Endothelial cell of umbilical vein (primary cell): ENCODE measurements around the gene IKZF4. TPM values are rescaled to one million over a fixed set of nuclear protein-coding genes. Genes with fewer than 3 reads are reported as not detected.
A peak's percentile ranks its signal among the peaks of the same experiment; 100 is the strongest.

Experiments
- BruUV-seq: library from RNA; stranded (reverse); fragments of 400-500 nt; replicated peaks from 2 replicates; lab custom pipeline; 2021; lab: Mats Ljungman, UMichigan
- CTCF ChIA-PET: fragments of 300-600, 350-600 bp; sonication (Branson Sonifier 250); formaldehyde crosslinking; loops from one replicate; lab custom pipeline; 2021; ENCODE audit warnings: antibody characterized with exemption, inconsistent platforms; lab: Charles Lee
- POLR2A ChIA-PET: fragments of 300-600, 350-600 bp; sonication (Branson Sonifier 250); formaldehyde crosslinking; loops from one replicate; lab custom pipeline; 2021; ENCODE audit warnings: antibody characterized with exemption, inconsistent platforms; lab: Charles Lee
- DNase-seq: peaks from one replicate; pipeline ENCODE4 v3.0.0-alpha.2; 2011; ENCODE audit warnings: low read depth, low spot score
- FAIRE-seq: peaks from 2 replicates; lab custom pipeline; 2011; peaks lifted over from hg19 to GRCh38; lab: Jason Lieb, UNC
- H2AFZ ChIP-seq: 2 replicates; pipeline ENCODE4 v1.6.0; 2012; ENCODE audit warnings: low read depth, low read length, control low read depth, inconsistent platforms
- H3K27ac ChIP-seq: 2 replicates; pipeline ENCODE4 v1.5.1; 2011; ENCODE audit warnings: low read depth, mild to moderate bottlenecking, control low read depth, low read length, moderate library complexity; ENCODE audit not compliant: insufficient read depth
- H3K27me3 ChIP-seq, 2 experiments: 2 replicates each; pipeline versions ENCODE4 v1.6.0 to v1.6.1; 2011; ENCODE audit warnings: low read length in 2 of 2, mixed read lengths in 1 of 2; ENCODE audit not compliant: control insufficient read depth in 2 of 2, insufficient read depth in 2 of 2
- H3K36me3 ChIP-seq, 2 experiments: 2 replicates in 1 of 2; 3 replicates in 1 of 2; pipeline ENCODE4 v1.5.1; 2011; ENCODE audit warnings: low read length in 2 of 2, mild to moderate bottlenecking in 1 of 2, moderate library complexity in 1 of 2; ENCODE audit not compliant: control insufficient read depth in 2 of 2, insufficient read depth in 2 of 2; ENCODE audit errors: extremely low read depth in 1 of 2
- H3K4me1 ChIP-seq: 3 replicates; pipeline ENCODE4 v1.5.1; 2011; ENCODE audit warnings: mild to moderate bottlenecking, low read length; ENCODE audit not compliant: control insufficient read depth, insufficient read depth; ENCODE audit errors: extremely low read depth
- H3K4me2 ChIP-seq: 2 replicates; pipeline ENCODE4 v1.6.1; 2011; ENCODE audit warnings: low read length, control low read depth, mixed read lengths; ENCODE audit not compliant: insufficient read depth
- H3K4me3 ChIP-seq, 3 experiments: fragments of 200-600 bp in 1 of 3; sonication (generic), shearing (Covaris generic) in 1 of 3; replicated peaks in 1 of 3; 2 replicates each; pipeline ENCODE4 v1.5.1; 2011 to 2016; ENCODE audit warnings: control low read depth in 3 of 3, low read length in 3 of 3, mild to moderate bottlenecking in 2 of 3, inconsistent platforms in 1 of 3, low read depth in 1 of 3, moderate library complexity in 1 of 3; ENCODE audit not compliant: insufficient read depth in 1 of 3
- H3K79me2 ChIP-seq: 2 replicates; pipeline ENCODE4 v1.6.0; 2012; ENCODE audit warnings: low read length, inconsistent platforms; ENCODE audit not compliant: control insufficient read depth, insufficient read depth
- H3K9ac ChIP-seq: replicated peaks from 2 replicates; pipeline ENCODE3; 2011; ENCODE audit warnings: low read length, control low read depth; ENCODE audit not compliant: insufficient read depth; ENCODE audit errors: extremely low read depth
- H3K9me1 ChIP-seq: replicated peaks from 3 replicates; pipeline ENCODE4 v1.6.0; 2011; ENCODE audit warnings: mild to moderate bottlenecking, low read length; ENCODE audit not compliant: control insufficient read depth, insufficient read depth; ENCODE audit errors: extremely low read depth
- H3K9me3 ChIP-seq: replicated peaks from 2 replicates; pipeline ENCODE4 v1.5.1; 2012; ENCODE audit warnings: low read length, inconsistent platforms; ENCODE audit not compliant: control insufficient read depth, insufficient read depth
- H4K20me1 ChIP-seq: replicated peaks from 2 replicates; pipeline ENCODE3; 2011; ENCODE audit warnings: mild to moderate bottlenecking, low read length; ENCODE audit not compliant: control insufficient read depth, insufficient read depth; ENCODE audit errors: extremely low read depth
- CTCF ChIP-seq, 2 donors: IDR thresholded peaks; 1 replicate in 1 of 2; 2 replicates in 1 of 2; pipeline ENCODE4 v1.5.1; 2011; ENCODE audit warnings: low read length in 2 of 2, mild to moderate bottlenecking in 2 of 2, moderate library complexity in 2 of 2, control low read depth in 1 of 2, inconsistent platforms in 1 of 2, low read depth in 1 of 2; ENCODE audit not compliant: insufficient read depth in 1 of 2; ENCODE audit errors: extremely low read depth in 1 of 2
- EZH2 ChIP-seq: IDR thresholded peaks from 2 replicates; pipeline ENCODE4 v1.6.1; 2012; ENCODE audit warnings: borderline replicate concordance, low read depth, mild to moderate bottlenecking, moderate library complexity, low read length, inconsistent platforms; ENCODE audit not compliant: severe bottlenecking
- FOS ChIP-seq: IDR thresholded peaks from 2 replicates; pipeline ENCODE4 v1.6.1; 2011; ENCODE audit warnings: mild to moderate bottlenecking, low read length, moderate library complexity, borderline replicate concordance; ENCODE audit not compliant: insufficient read depth
- GATA2 ChIP-seq: IDR thresholded peaks from 2 replicates; pipeline ENCODE4 v1.7.0; 2011; ENCODE audit warnings: low read depth, mild to moderate bottlenecking, moderate library complexity, mixed read lengths, low read length; ENCODE audit not compliant: insufficient read length, insufficient read depth
- JUN ChIP-seq: IDR thresholded peaks from 2 replicates; pipeline ENCODE4 v1.6.1; 2011; ENCODE audit warnings: borderline replicate concordance, low read depth; ENCODE audit not compliant: insufficient read length, insufficient read depth
- MAX ChIP-seq: IDR thresholded peaks from 2 replicates; pipeline ENCODE4 v1.6.1; 2011; ENCODE audit not compliant: insufficient read depth, insufficient read length
- MYC ChIP-seq: IDR thresholded peaks from one replicate; pipeline ENCODE4 v1.6.1; 2011; ENCODE audit warnings: mild to moderate bottlenecking, low read depth, low read length
- POLR2A ChIP-seq: IDR thresholded peaks from 2 replicates; pipeline ENCODE4 v1.6.1; 2012; ENCODE audit warnings: low read depth, mild to moderate bottlenecking, control low read depth, low read length
- POLR2AphosphoS5 ChIP-seq: IDR thresholded peaks from 2 replicates; pipeline ENCODE4 v1.6.1; 2012; ENCODE audit warnings: low read depth, mild to moderate bottlenecking, control low read depth, low read length, moderate library complexity; ENCODE audit not compliant: insufficient read depth
- dilution Hi-C: fragments of 300-500 bp; cut with MboI; formaldehyde crosslinking; loops from one replicate; pipeline ENCODE4 v1.15.0; 2019; ENCODE audit warnings: low sequenced_read_pairs; ENCODE audit not compliant: extremely low pct_ligation_motif_present
- intact Hi-C: fragments of 100-400 bp; cut with micrococcal nuclease; formaldehyde crosslinking; loops from one replicate; pipeline ENCODE4 v1.10.0; 2022
- polyA plus RNA-seq, 4 experiments: library from polyadenylated mRNA; depleted of rRNA in 3 of 4; stranded (reverse) in 3 of 4; unstranded in 1 of 4; fragments of >200 nt; gene quantifications; 2 replicates each; pipeline versions ENCODE4 v1.2.1 to v1.2.3, GENCODE V29; 2011 to 2012; ENCODE audit warnings: missing spikeins in 1 of 4
- total RNA-seq: library from RNA; stranded (reverse); gene quantifications from 2 replicates; pipeline ENCODE4 v1.2.3, GENCODE V29; 2021

The IKZF4 gene
- total and polyA plus RNA-seq, 2 donors (not counting 3 experiments of a cell fraction or from before 2014, with no cell fraction given): 3.4 to 5.4 TPM

GRCh38 chr12:56079723-56080555, 59.1 kb downstream of the IKZF4 start, which contains the start of gene ERBB3:
TSS of gene ERBB3 (plus strand) at chr12:56080165. CDS start at chr12:56080301, 136 bp downstream.
- POLR2A ChIA-PET: interaction anchor here (1.0 to 1.3 kb wide), 2 partner anchors 24 to 35 kb away, joined by 3 to 4 read pairs; partner anchors contain the start of gene PA2G4
- DNase-seq: peak; percentile 77

More at GRCh38 chr12:56079723-56080555, 59.1 kb downstream of the IKZF4 start, which contains the start of gene ERBB3:
- H3K4me3 ChIP-seq: peak within 1 kb of the TSS; percentile 31 to 58 (median 36)
- H3K27me3 ChIP-seq: peaks cover 2 to 4% of the 10 kb centered on the region in 2 experiments
- CTCF ChIA-PET: interaction anchor here (0.8 to 5.0 kb wide), 17 partner anchors 9 to 350 kb away, joined by 3 to 59 read pairs (median 5); partner anchors contain the start of genes PA2G4 and RNF41
- FAIRE-seq: peak; percentile 78
- dilution Hi-C loops: no loop called here
- H4K20me1 ChIP-seq: no peaks in the 10 kb centered on the region
- peak within 1 kb of the TSS; percentile 85 for H3K4me2 ChIP-seq
- H3K36me3 ChIP-seq: no peaks in the 10 kb centered on the region
- TF ChIP-seq POLR2A (no peak), MAX (no peak), CTCF (IDR thresholded peaks at IDR 0.05; ENCODE audit: extremely low read depth in 1 of 2, insufficient read depth in 1 of 2, low read depth in 1 of 2, low read length in 2 of 2) (peak in 1 of 2 donors; percentile 12), FOS (peak; percentile 75), GATA2 (no peak), POLR2AphosphoS5 (peak; percentile 38), JUN (peak; percentile 23), EZH2 (no peak), MYC (no peak)
- no peaks in the 10 kb centered on the region for H3K79me2 ChIP-seq
- peaks cover 8% of the 10 kb centered on the region for H3K4me1 ChIP-seq
- no peak within 1 kb of the TSS for H3K27ac ChIP-seq
- BruUV-seq: no TSS peak
- intact Hi-C loops: loop anchor here (1.0 kb wide), 5 partner anchors 24 to 84 kb away; partner anchors contain the start of genes PA2G4 and RPL41
- peak within 1 kb of the TSS; percentile 41 for H3K9ac ChIP-seq
- no peaks in the 10 kb centered on the region for H3K9me1 ChIP-seq
- peak within 1 kb of the TSS; percentile 91 for H2AFZ ChIP-seq
- no peaks in the 10 kb centered on the region for H3K9me3 ChIP-seq
